Measurements from ENCODE around the gene WSB2. TPM values are rescaled to one million over a fixed set of nuclear protein-coding genes. Genes with fewer than 3 reads are reported as not detected.

Gene WSB2
- total and polyA plus RNA-seq, 9 of the 15 experiments (the other 6 are each of a cell fraction or from before 2014, with no cell fraction given): 31.4 to 77.6 (median 52.6) TPM

GRCh38 chr12:118015306-118015705 is 45.7 kb downstream of the WSB2 start (continued):
- no peak for TF ChIP-seq AFF4 (CRISPR knock-in tag; IDR thresholded peaks at IDR 0.05)

GRCh38 chr12:118013283-118013682 is 47.7 kb downstream of the WSB2 start:
- WGBS (ENCODE audit: insufficient coverage, low coverage, missing lambda C conversion rate): 24% methylated on average over 3 of the region's 3 CpGs
- TF ChIP-seq, protein P1, sequence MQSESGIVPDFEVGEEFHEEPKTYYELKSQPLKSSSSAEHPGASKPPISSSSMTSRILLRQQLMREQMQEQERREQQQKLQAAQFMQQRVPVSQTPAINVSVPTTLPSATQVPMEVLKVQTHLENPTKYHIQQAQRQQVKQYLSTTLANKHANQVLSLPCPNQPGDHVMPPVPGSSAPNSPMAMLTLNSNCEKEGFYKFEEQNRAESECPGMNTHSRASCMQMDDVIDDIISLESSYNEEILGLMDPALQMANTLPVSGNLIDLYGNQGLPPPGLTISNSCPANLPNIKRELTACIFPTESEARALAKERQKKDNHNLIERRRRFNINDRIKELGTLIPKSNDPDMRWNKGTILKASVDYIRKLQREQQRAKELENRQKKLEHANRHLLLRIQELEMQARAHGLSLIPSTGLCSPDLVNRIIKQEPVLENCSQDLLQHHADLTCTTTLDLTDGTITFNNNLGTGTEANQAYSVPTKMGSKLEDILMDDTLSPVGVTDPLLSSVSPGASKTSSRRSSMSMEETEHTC (IDR thresholded peaks at IDR 0.05): no peak
- TF ChIP-seq CBFA2T3 (IDR thresholded peaks at IDR 0.05) (peak; percentile 80), NR2C1 (IDR thresholded peaks at IDR 0.05) (no peak), NR2C1 (tag; IDR thresholded peaks at IDR 0.05) (no peak), HDAC2 (IDR thresholded peaks at IDR 0.05) (peak; percentile 42; the same call in 1 of the 2 replicates), KAT2B (IDR thresholded peaks at IDR 0.05; ENCODE audit: low read depth, low read length) (no peak), TRIM24 (IDR thresholded peaks at IDR 0.05) (peak; percentile 22 to 58; a peak in 1 of 4 replicates), FOSL1 (tag; conservative IDR thresholded peaks at IDR 0.05) (peak; percentile 69), GATA2 (CRISPR knock-in tag; IDR thresholded peaks at IDR 0.05) (peak; percentile 26; the same call in 1 of the 2 replicates), ARID1B (IDR thresholded peaks at IDR 0.05) (peak; percentile 83), JUND (IDR thresholded peaks at IDR 0.05; ENCODE audit: borderline replicate concordance, low read depth, low read length) (no peak), JUND (tag; IDR thresholded peaks at IDR 0.05; ENCODE audit: borderline replicate concordance, low read depth, low read length) (peak; percentile 58; the same call in 1 of the 3 replicates), MAFK (IDR thresholded peaks at IDR 0.05; ENCODE audit: low read length) (peak; percentile 59; the same call in 1 of the 2 replicates)
- TF ChIP-seq, protein P2, sequence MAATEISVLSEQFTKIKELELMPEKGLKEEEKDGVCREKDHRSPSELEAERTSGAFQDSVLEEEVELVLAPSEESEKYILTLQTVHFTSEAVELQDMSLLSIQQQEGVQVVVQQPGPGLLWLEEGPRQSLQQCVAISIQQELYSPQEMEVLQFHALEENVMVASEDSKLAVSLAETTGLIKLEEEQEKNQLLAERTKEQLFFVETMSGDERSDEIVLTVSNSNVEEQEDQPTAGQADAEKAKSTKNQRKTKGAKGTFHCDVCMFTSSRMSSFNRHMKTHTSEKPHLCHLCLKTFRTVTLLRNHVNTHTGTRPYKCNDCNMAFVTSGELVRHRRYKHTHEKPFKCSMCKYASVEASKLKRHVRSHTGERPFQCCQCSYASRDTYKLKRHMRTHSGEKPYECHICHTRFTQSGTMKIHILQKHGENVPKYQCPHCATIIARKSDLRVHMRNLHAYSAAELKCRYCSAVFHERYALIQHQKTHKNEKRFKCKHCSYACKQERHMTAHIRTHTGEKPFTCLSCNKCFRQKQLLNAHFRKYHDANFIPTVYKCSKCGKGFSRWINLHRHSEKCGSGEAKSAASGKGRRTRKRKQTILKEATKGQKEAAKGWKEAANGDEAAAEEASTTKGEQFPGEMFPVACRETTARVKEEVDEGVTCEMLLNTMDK (IDR thresholded peaks at IDR 0.05; ENCODE audit: borderline replicate concordance, insufficient read depth, low read depth, low read length, poor library complexity, severe bottlenecking): no peak

More at GRCh38 chr12:118013283-118013682, 47.7 kb downstream of the WSB2 start:
- peak in 2 of 4 experiments; percentile 25 to 36 for DNase-seq (ENCODE audit: extremely low read depth in 1 of 4, low spot score in 3 of 4)
- no peak overlapping the region for H3K4me3 ChIP-seq
- in situ Hi-C loops (cut with MboI) (no loop called here), intact Hi-C loops (cut with micrococcal nuclease) (no loop called here)
- H4K20me1 ChIP-seq (replicated peaks; ENCODE audit: control insufficient read depth, insufficient read depth, low read length): no peaks in the 10 kb centered on the region
- peak; percentile 46 for FAIRE-seq
- no TSS peak for BruUV-seq (replicated peaks)
- ATAC-seq: no peak
- no peak overlapping the region; the same call in 2 of the 3 replicates for H3K27ac ChIP-seq (ENCODE audit: extremely low read depth, low read depth, low read length)
- H3K36me3 ChIP-seq (ENCODE audit: control insufficient read depth, insufficient read depth, low read length): peaks cover 10% of the 10 kb centered on the region; the same call in 2 of the 3 replicates
- H3K9me3 ChIP-seq (replicated peaks; ENCODE audit: control insufficient read depth, insufficient read depth, low read depth, low read length): no peaks in the 10 kb centered on the region
- H2AFZ ChIP-seq (ENCODE audit: low read depth, low read length): peak overlapping the region; percentile 73
- no peaks in the 10 kb centered on the region for H3K9me1 ChIP-seq (ENCODE audit: control insufficient read depth, insufficient read depth, low read length)
- peaks cover 16 to 24% of the 10 kb centered on the region in 2 experiments for H3K4me1 ChIP-seq (replicated peaks in 1 of 2; ENCODE audit: control insufficient read depth in 2 of 2, insufficient read depth in 2 of 2, low read length in 2 of 2)
- ChIA-PET CTCF (ENCODE audit: low intra/inter-chr PET ratio) (no interaction called here), POLR2A (interaction anchor here (1.2 kb wide), 1 partner anchor 13 kb away, joined by 3 read pairs; no protein-coding TSS in a partner anchor)
- peaks cover 0 to 7% of the 10 kb centered on the region in 2 experiments; a peak in 3 of 5 replicates for H3K27me3 ChIP-seq (ENCODE audit: control insufficient read depth in 2 of 2, insufficient read depth in 2 of 2, low read length in 2 of 2)
- H3K4me2 ChIP-seq (ENCODE audit: insufficient read depth, low read length): peak overlapping the region; percentile 9; the same call in 1 of the 2 replicates
- H3K79me2 ChIP-seq (ENCODE audit: control insufficient read depth, insufficient read depth, low read length): peaks cover 18% of the 10 kb centered on the region
- 0 out of 4 replicates have a peak overlapping the region, but pooled peaks of 1 of the 2 experiments have one; percentile 30 for H3K9ac ChIP-seq (ENCODE audit: insufficient read depth in 1 of 2, low read depth in 2 of 2, low read length in 2 of 2)

Data from K562 (cell line).